HL-60/S4 (cell line): Measurements from ENCODE around the gene CAMK1D.

Source experiments
- in situ Hi-C: fragments of 300-500 bp; cut with MboI; formaldehyde crosslinking; loops from 2 replicates; pipeline ENCODE4 v1.14.3; 2022; ENCODE audit warnings: low sequenced_read_pairs

Gene CAMK1D

GRCh38 chr10:12397941-12398340 is 48.6 kb downstream of the CAMK1D start:
- in situ Hi-C loops = no loop called here

GRCh38 chr10:12400266-12400931 is 51.1 kb downstream of the CAMK1D start:
- in situ Hi-C loops = no loop called here

DNA sequence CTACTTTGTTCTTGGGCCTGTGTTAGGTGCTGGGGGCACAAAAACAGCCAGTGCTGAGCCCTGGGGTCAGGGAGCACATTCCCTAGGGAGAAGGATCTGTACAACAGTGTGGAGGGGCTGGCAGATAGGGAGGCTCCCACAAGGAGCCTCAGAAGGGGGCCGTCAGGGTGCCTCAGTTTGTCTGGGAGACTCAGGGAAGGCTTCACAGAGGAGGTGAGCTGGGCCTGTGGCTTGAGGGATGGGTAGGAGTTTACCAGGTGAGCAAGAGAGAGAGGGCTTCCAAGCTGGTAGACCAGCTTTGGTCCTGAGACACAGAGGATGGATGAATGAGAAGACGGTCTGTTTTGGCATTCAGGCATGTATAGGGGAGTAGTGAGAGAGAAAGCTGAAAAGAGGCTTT is 52.1 kb downstream of the CAMK1D start:
- in situ Hi-C loops = no loop called here

DNA sequence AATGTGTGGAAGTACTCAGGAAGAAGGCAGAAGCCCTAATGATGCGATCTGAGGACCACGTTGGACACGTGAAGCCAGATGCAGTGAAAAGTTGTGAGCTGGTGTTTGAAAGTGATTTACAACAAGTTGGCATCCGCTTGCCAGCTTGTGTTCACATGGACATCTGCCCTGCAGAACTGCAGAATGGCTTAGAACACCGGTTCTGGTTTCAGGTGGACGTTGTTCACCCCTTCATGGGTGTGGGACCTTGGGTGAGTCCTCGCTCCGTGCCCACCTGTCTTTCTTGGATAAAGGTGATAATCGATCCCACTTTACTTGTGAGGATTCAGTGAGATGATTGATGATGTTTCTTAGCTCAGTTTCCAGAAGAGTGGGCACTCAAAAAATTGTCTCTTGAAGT is 53.8 kb downstream of the CAMK1D start:
- in situ Hi-C loops = no loop called here

DNA sequence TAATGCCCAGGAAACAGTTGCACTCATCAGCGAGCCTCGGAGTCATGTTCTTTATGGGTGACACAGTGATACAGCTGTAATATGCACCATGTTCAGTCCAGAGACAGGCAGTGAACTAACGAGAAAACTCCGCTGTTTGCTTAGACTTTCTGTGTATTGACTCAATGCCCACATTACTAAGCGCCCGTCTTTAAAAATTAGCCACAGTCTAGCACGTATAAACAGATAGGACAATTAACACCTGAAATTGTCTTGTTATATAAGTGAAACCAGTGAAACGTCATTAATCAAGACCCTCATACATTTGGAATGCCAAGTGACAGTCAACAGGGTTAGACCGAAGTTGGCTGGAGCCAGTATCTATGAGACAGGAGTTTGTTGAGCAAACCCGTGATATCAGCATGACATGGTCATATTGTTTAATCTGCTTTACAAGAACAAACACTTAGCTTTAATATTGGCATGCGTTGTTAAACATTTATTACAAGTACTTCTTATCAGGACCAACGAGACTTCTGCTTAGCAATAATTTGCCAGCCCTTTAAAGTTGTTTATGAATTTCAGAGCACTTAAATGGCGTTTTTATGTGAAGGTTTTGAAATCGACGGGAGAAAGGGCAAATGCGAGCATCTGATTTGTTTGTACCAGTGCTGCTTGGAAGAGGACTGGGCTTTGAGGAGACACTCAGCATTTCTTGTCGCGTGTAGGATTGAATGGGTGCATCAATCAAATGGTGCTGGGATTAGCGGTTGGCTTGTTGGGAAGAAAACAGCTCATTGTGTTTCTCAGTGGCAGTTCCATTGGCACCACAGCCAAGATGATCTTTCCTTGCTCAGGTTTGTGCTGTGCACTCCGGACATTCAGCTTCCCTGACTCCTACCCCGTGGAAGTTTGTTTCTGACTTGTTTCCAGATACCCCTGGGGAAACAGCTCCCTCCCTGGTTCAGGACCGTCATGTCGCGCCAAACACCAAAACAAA is 56.3 kb downstream of the CAMK1D start:
- in situ Hi-C loops = no loop called here

GRCh38 chr10:12406764-12407400 is 57.5 kb downstream of the CAMK1D start:
- in situ Hi-C loops = no loop called here

GRCh38 chr10:12408472-12408871 is 59.1 kb downstream of the CAMK1D start:
- in situ Hi-C loops = no loop called here

- in situ Hi-C loops = no loop called here
These were observed 59.8 kb downstream of the CAMK1D start for GRCh38 chr10:12409161-12409560.

GRCh38 chr10:12409613-12410012 is 60.3 kb downstream of the CAMK1D start:
- in situ Hi-C loops = no loop called here

DNA sequence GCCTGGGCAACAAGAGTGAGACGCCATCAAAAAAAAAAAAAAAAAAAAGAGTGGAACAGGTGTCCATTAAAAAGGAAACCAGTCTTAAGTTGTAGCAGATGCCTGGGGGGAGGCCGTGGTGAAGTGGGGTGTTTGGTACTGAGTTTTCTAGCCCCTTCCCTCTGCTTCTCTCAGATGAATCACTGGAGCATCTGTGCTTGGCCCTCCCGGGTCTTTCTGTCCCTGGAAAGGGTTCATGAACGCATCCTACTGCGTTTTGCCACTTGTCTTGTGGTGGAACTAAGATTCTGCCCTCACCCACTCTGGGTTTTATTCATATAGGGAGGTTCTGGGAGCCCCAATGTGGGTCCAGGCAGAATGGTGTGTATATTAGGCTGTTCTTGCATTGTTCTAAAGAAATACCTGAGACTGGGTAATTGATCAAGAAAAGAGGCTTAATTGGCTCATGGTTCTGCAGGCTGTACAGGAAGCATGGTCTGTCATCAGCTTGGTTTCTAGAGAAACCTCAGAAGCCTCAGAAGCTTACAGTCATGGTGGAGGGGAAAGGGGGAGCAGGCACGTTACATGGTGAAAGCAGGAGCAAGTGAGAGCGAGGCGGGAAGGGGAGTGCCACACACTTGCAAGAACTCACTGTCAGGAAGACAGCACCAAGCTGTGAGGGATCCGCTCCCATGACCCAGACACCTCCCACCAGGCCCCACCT is 63.5 kb downstream of the CAMK1D start:
- in situ Hi-C loops = no loop called here

DNA sequence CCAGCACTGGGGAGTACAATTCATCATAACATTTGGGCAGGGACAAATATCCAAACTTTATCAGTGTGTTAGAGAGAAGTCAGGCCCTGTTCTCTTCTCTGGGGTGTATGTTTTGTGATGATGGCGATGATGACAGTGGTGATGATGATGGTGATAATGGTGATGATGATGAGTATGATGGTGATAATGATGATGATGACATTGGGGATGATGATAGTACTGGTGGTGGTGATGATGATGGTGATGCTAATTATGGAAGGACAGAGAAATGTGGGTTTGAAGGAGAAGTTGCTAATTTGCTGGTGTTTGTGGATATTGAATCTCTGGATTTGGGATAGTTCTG is 64.0 kb downstream of the CAMK1D start:
- in situ Hi-C loops = no loop called here

GRCh38 chr10:12414278-12414989 is 65.1 kb downstream of the CAMK1D start:
- in situ Hi-C loops = no loop called here

DNA sequence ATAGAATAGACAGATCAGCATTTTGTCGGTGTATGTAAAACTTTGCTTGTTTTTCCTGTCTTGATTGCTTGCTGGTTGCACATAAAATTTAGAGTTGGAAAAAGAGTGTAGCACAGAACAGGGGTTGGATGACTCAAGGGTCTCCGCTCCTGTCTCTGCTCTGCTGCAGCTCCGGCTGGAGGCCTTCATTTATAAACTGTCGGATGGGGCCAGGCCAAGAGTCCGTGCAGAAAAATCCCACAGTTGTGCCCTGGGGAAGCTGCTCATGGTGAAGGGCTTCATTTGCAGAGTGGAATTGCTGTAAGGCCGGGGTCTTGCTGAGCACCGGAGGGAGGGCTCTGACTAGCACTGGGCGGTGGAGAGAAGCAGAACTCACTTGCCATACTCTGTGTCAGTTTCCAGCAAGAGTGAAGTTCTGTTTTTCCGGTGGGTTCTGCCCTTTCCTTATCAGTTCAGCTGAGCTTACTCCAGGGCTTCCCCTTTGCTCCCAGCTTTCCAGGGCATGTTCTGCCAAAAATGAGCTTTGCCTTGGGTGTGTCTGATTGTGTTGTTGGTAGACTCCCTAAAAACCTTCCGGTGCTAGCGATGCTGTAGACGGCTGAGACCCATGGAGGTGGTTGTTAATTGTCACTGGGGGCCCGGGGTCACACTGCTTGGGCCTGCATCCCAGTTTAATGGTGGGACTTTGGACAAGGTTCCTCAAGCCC is 67.2 kb downstream of the CAMK1D start:
- in situ Hi-C loops = no loop called here

DNA sequence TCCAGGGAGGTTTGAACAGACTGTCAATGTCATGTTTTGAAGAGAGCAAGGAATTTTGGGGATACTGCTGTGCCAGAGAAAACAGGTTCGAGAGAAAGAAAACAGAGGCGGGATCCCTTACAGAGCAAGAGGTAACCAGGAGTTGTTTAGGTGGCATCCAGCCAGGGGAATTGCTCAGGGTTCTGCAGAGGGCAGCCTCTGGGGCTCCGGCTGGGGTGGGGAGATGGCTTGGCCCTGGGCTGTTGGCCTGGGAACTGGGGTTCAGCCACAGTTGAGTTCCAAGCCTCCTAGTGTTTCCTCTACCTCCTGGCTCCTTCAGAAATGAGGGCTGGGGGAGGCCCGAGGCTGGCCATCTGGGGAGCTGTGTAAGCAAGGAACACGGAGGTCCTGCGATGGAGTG is 68.0 kb downstream of the CAMK1D start:
- in situ Hi-C loops = no loop called here

- in situ Hi-C loops = no loop called here
These were observed 68.7 kb downstream of the CAMK1D start for GRCh38 chr10:12418000-12418399.

DNA sequence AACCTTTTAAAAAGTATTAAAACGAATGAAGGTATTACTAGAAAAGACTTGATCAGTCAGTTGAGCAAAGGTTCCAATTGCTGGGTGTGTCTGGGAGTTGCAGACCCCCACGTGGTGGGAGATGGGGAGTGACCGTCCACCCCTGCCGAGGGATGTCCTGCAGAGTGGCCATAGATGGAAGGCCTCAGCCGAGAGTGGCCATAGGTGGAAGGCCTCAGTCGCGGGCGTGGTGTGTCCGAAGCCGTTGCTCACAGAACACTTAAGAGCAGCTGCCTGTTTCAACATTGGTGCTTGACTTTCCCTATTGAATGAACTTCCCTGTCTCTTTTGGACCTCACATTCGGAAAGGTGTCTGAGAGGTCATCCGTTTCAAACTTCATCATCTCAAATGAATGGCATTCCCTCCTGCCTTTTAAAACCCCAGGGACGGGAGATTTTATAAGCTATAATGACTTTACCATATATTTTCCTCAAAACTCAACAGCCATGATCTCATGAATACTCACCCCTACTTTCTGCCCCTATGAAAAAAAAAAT is 69.4 kb downstream of the CAMK1D start:
- in situ Hi-C loops = no loop called here

- in situ Hi-C loops = no loop called here
These were observed 70.0 kb downstream of the CAMK1D start for GRCh38 chr10:12419262-12419847.

DNA sequence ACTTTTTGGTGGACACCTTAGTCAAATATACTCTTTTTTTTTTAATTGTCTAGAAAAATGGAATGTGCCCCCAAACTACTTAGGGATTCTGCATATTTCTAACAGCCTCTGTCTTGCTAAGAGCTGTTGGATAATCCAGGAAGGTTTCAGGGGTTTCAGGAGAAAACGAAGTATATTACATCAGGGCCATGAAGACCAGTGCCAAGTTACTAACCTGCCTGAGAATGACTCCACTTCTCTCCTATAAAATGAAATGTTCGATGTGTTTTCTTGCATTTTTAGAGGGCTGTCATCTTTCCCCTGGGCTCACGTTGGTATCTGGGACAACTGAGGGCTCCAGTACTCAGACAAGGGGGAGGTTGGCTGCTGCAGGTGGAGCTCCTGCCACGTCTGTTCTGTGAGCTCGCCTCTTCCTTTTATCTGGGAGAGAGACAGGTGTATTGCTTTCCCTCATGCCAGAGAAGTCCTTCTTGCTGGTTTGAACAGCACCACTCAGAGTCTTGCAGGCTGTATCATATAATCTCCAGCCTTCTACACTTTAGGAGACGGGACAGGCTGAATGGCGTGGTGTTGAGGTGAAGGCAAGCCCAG is 71.3 kb downstream of the CAMK1D start:
- in situ Hi-C loops = no loop called here

DNA sequence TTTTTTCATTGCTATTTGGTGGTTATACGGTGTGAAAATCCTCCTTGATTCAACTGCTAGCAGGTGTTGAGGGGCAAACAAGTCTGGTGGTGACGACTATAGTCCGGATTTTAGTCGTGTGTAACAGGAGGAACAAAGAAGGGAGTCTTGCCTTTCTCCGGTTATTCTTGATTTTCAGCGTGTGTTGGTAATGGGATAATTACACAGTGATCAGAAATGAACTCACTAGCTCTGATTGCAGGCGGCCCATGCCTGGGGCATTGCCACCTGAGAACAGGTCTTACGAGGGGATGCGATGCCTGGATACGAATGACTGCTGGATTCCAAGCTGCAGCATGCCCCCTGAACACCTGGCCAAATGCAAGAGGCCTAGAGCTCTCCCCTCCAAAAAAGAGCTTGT is 72.8 kb downstream of the CAMK1D start:
- in situ Hi-C loops = no loop called here
